ENCODE measurements around the gene CALML6. TPM values are rescaled to one million over a fixed set of nuclear protein-coding genes. Genes with fewer than 3 reads are reported as not detected.

CALML6 gene
- total RNA-seq, 2 experiments from 2014 or later = 0.54 to 5.1 TPM

DNA sequence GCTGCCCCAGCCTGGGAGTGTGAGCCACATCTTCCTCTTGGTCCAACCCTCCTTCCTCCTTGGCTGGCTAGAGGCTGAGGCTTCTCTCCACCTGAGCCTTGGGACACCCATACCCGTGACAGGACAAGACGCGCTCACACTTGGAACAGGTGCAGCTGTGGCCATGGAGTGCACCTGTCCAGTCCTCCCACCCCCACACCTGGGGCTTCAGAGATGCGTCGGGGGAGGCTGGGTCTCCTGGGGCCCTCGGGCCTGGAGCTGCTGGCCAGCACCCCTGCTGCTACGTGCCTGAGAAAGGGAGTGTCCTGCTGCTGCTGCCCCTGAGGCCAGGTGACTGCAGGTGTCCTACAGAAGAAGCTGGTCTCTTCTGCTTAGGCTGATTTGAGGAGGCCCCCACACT lies 41.0 kb downstream of the CALML6 start:
- DNase-seq (ENCODE audit: low spot score) = no peak
- Histone ChIP-seq H4K20me1 (ENCODE audit: insufficient read depth, low read length) (no peaks in the 10 kb centered on the region), H3K9me2 (ENCODE audit: insufficient read depth, low read length) (no peaks in the 10 kb centered on the region), H3K79me2 (ENCODE audit: insufficient read depth, low read depth, low read length) (no peaks in the 10 kb centered on the region), H3K4me1 (ENCODE audit: insufficient read depth, low read length, poor library complexity, severe bottlenecking) (no peaks in the 10 kb centered on the region), H3K9me3 (ENCODE audit: low read length) (peaks cover 2% of the 10 kb centered on the region; the same call in 1 of the 2 replicates), H3K4me2 (ENCODE audit: low read length) (no peak overlapping the region), H3K36me3 (ENCODE audit: insufficient read depth, low read length) (no peaks in the 10 kb centered on the region), H2AFZ (ENCODE audit: low read length) (no peak overlapping the region), H3K4me3 (ENCODE audit: low read depth, low read length, poor library complexity, severe bottlenecking) (no peak overlapping the region), H3K27ac (ENCODE audit: low read depth, low read length, poor library complexity, severe bottlenecking) (no peak overlapping the region)
- ChIA-PET CTCF (ENCODE audit: unreplicated experiment) (interaction anchor here (0.6 kb wide), 1 partner anchor 89 kb away, joined by 3 read pairs; no protein-coding TSS in a partner anchor), POLR2A (no interaction called here)
- no TSS peak for BruUV-seq (replicated peaks)
- TF ChIP-seq CTCF (conservative IDR thresholded peaks at IDR 0.05; ENCODE audit: low read length) (no peak), EZH2phosphoT487 (IDR thresholded peaks at IDR 0.05; ENCODE audit: borderline replicate concordance, low read depth, low read length) (no peak)
- intact Hi-C loops (cut with micrococcal nuclease; ENCODE audit: unreplicated experiment) = no loop called here

DNA sequence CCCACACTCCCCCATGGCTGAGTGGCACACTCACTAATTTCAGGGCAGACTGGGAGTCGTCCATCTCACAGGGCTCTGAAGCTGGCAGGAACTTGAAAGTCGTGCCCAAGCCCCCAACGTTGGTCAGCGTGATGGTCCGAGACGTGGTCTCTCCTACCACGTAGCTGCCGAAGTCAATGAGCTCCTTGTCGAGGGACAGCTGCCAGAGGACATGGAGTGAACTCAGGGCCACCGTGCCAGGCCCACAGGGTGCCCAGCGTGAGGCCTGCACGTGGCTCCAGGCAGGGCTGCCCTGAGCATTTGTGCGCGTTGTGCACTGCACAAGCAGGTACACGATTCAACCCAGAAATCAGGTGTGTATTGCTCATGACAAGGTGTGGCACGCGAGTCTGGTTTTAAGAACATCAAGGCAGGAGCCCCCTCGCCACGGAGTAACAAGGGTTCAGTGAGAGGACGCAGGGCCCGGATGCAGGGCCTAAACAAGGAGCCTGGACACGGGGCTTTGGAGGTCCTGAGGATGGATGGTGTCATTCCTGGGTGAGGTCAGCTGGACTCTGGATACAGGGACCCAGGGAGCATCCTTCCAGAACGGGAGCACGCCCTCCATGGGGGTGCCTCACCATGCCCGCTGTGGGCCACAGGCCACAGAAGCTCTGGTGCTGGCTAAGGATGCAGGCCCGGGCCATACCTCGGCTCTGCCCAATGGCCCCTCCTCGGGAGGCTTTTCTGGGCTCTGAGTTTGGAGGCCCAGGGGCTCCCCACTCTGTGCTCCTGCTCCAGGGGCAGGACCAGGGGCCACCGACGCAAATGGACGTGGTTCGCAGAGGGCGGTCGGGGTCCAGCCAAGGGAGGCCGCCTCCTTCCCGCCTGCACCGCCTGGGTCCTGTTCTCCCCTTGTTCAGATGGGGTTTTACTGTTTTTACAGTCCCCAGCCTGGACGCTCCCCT lies 41.8 kb downstream of the CALML6 start:
- Histone ChIP-seq H3K79me2 (ENCODE audit: insufficient read depth, low read depth, low read length) (no peaks in the 10 kb centered on the region), H3K27ac (ENCODE audit: low read depth, low read length, poor library complexity, severe bottlenecking) (no peak overlapping the region), H3K9me2 (ENCODE audit: insufficient read depth, low read length) (no peaks in the 10 kb centered on the region), H3K4me2 (ENCODE audit: low read length) (no peak overlapping the region), H4K20me1 (ENCODE audit: insufficient read depth, low read length) (no peaks in the 10 kb centered on the region), H3K36me3 (ENCODE audit: insufficient read depth, low read length) (no peaks in the 10 kb centered on the region), H3K9me3 (ENCODE audit: low read length) (no peaks in the 10 kb centered on the region), H3K4me1 (ENCODE audit: insufficient read depth, low read length, poor library complexity, severe bottlenecking) (no peaks in the 10 kb centered on the region), H3K4me3 (ENCODE audit: low read depth, low read length, poor library complexity, severe bottlenecking) (no peak overlapping the region), H2AFZ (ENCODE audit: low read length) (no peak overlapping the region)
- no TSS peak for BruUV-seq (replicated peaks)
- TF ChIP-seq CTCF (conservative IDR thresholded peaks at IDR 0.05; ENCODE audit: low read length) = no peak
- TF ChIP-seq EZH2phosphoT487 (IDR thresholded peaks at IDR 0.05; ENCODE audit: borderline replicate concordance, low read depth, low read length) = no peak
- intact Hi-C loops (cut with micrococcal nuclease; ENCODE audit: unreplicated experiment) = no loop called here
- DNase-seq (ENCODE audit: low spot score) = no peak
- ChIA-PET POLR2A (no interaction called here), CTCF (ENCODE audit: unreplicated experiment) (interaction anchor here (0.6 kb wide), 1 partner anchor 88 kb away, joined by 3 read pairs; no protein-coding TSS in a partner anchor)

DNA sequence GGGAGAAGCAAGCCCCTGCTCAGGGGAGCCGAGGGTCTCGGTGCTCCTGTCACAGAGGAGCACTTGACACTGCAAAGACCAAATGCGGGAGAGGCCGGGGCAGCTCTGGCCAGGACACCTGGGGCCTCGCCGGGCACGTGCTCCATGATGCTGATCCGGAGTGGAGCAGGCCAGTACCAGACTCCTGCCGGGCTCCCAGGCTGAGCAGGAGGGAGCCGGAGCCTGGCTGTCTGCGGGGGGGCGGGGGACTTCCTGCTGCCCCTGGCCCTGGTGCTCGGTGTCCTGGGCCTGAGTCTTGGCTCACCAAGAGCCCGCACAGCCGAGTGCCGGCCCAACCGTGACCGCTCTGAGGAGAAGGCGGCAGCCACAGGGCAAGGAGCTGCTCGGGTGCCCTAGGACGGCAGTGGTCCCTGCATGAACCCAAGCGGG lies 42.5 kb downstream of the CALML6 start:
- TF ChIP-seq CTCF (conservative IDR thresholded peaks at IDR 0.05; ENCODE audit: low read length) = no peak
- TF ChIP-seq EZH2phosphoT487 (IDR thresholded peaks at IDR 0.05; ENCODE audit: borderline replicate concordance, low read depth, low read length) = no peak
- Histone ChIP-seq H3K9me3 (ENCODE audit: low read length) (no peaks in the 10 kb centered on the region), H3K9me2 (ENCODE audit: insufficient read depth, low read length) (no peaks in the 10 kb centered on the region), H3K27ac (ENCODE audit: low read depth, low read length, poor library complexity, severe bottlenecking) (no peak overlapping the region), H3K79me2 (ENCODE audit: insufficient read depth, low read depth, low read length) (no peaks in the 10 kb centered on the region), H2AFZ (ENCODE audit: low read length) (no peak overlapping the region), H4K20me1 (ENCODE audit: insufficient read depth, low read length) (no peaks in the 10 kb centered on the region), H3K4me3 (ENCODE audit: low read depth, low read length, poor library complexity, severe bottlenecking) (no peak overlapping the region), H3K36me3 (ENCODE audit: insufficient read depth, low read length) (no peaks in the 10 kb centered on the region), H3K4me1 (ENCODE audit: insufficient read depth, low read length, poor library complexity, severe bottlenecking) (no peaks in the 10 kb centered on the region), H3K4me2 (ENCODE audit: low read length) (no peak overlapping the region)
- CTCF ChIA-PET (ENCODE audit: unreplicated experiment) = no interaction called here
- BruUV-seq (replicated peaks) = no TSS peak
- DNase-seq (ENCODE audit: low spot score) = no peak
- intact Hi-C loops (cut with micrococcal nuclease; ENCODE audit: unreplicated experiment) = no loop called here
- POLR2A ChIA-PET = no interaction called here

Data from OCI-LY7 (cell line).